ENCODE data around the gene CCR8. TPM values are rescaled to one million over a fixed set of nuclear protein-coding genes. Genes with fewer than 3 reads are reported as not detected.

CCR8 gene
- total RNA-seq, 4 donors from 2014 or later: not detected

DNA sequence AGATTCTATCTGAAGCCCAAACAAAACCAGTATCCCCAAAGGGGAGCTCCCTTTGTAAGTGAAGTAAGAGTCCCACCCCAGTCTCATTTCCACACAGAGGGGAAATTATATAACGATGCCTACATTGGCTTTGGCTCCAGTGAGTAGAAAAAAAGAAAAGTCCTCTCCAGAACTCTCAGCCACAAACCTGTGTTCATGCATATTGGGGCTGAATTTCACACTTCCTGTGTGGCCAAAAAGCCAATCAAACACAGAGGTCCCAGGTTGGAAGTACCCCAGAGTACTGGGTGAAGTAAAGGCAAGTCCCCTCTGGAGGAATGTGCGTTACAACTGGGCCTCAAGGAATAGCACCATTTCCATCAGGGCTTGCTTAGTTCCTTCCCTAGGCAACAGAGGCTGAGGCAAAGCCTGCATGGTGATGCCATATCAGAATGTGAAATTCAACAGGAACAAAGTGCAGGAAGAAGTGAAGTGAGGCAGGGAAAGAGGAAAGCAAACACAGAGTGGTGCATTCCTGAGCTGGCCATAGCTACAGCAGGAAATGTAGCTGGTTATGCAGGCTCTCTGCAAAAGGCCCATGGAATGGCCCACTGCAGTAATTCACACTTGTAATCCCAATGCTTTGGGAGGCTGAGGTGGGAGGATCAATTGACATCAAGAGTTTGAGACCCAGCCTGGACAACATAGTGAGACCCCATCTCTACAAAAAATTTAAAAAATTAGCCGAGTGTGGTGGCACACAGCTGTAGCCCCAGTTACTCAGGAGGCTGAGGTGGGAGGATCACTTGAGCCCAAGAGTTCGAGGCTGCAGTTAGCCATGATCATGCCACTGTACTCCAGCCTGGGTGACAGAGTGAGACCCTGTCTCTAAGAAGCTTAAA is 33.1 kb upstream of the CCR8 start:
- DNase-seq (ENCODE audit: low spot score in 2 of 2): no peak
- H3K4me3 ChIP-seq (ENCODE audit: low read depth, poor library complexity, severe bottlenecking): no peak overlapping the region
- 88 to 92% methylated on average over 4 of the region's 4 CpGs for WGBS, 2 donors
- no peak for TF ChIP-seq POLR2A (IDR thresholded peaks at IDR 0.05)
- TF ChIP-seq, protein P1, sequence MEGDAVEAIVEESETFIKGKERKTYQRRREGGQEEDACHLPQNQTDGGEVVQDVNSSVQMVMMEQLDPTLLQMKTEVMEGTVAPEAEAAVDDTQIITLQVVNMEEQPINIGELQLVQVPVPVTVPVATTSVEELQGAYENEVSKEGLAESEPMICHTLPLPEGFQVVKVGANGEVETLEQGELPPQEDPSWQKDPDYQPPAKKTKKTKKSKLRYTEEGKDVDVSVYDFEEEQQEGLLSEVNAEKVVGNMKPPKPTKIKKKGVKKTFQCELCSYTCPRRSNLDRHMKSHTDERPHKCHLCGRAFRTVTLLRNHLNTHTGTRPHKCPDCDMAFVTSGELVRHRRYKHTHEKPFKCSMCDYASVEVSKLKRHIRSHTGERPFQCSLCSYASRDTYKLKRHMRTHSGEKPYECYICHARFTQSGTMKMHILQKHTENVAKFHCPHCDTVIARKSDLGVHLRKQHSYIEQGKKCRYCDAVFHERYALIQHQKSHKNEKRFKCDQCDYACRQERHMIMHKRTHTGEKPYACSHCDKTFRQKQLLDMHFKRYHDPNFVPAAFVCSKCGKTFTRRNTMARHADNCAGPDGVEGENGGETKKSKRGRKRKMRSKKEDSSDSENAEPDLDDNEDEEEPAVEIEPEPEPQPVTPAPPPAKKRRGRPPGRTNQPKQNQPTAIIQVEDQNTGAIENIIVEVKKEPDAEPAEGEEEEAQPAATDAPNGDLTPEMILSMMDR (IDR thresholded peaks at IDR 0.05): no peak
- intact Hi-C loops (cut with DNase I; ENCODE audit: low total_unique reads): no loop called here

DNA sequence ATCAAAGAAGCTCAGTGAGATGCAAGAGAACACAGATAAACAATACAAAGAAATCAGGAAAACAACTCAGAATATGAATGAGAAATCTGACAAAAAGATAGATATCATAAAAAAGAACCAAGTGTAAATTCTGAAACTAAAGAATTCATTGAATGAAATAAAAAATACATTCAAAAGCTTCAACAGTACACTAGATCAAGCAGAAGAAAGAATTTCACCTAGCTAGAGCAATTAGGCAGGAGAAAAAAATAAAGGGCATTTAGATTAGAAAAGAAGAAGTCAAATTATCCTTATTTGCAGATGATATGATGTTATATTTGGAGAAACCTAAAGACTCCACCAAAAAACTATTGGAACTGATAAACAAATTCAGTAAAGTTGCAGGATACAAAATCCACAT is 30.2 kb upstream of the CCR8 start:
- intact Hi-C loops (cut with DNase I; ENCODE audit: low total_unique reads): no loop called here
- H3K4me3 ChIP-seq (ENCODE audit: low read depth, poor library complexity, severe bottlenecking): no peak overlapping the region
- TF ChIP-seq, protein P1 (IDR thresholded peaks at IDR 0.05): no peak
- TF ChIP-seq POLR2A (IDR thresholded peaks at IDR 0.05): no peak
- DNase-seq (ENCODE audit: low spot score in 2 of 2): no peak

DNA sequence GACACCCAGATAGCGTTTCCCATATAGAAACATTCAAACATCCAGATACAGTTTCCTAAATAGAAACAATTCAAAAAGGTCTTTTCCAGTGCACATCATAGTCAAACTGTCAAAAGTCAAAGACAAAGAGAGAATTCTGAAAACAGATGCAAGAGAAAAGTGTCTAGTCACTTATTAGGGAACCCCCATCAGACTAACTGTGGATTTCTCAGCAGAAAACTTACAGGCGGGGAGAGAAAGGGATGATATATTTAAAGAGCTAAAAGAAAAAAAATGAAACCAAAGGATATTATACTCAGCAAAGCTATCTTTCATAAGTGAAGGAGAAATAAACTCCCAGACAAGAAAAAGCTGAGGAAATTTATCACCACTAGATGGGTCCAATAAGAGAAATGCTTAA is 27.3 kb upstream of the CCR8 start:
- no peak overlapping the region for H3K4me3 ChIP-seq (ENCODE audit: low read depth, poor library complexity, severe bottlenecking)
- 90 to 95% methylated on average over 2 of the region's 2 CpGs for WGBS, 2 donors
- intact Hi-C loops (cut with DNase I; ENCODE audit: low total_unique reads): no loop called here
- no peak for DNase-seq (ENCODE audit: low spot score in 2 of 2)
- TF ChIP-seq, protein P1 (IDR thresholded peaks at IDR 0.05): no peak
- TF ChIP-seq POLR2A (IDR thresholded peaks at IDR 0.05): no peak

DNA sequence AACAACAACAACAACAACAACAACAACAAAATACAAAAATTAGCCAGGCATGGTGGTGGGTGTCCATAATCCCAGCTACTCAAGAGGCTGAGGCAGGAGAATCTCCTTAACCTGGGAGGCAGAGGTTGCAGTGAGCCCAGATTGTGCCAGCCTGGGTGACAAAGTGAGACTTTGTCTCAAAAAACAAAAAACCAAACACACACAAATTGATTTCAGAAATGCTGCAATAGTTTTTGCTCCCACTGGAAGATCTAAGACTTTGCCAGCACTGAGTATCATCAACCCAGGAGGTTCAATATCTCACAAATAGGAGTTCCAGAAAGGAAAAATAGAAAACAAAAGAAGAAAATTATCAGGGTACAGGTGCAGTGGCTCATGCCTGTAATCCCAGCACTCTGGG is 16.2 kb upstream of the CCR8 start:
- TF ChIP-seq, protein P1 (IDR thresholded peaks at IDR 0.05): no peak
- TF ChIP-seq POLR2A (IDR thresholded peaks at IDR 0.05): no peak
- intact Hi-C loops (cut with DNase I; ENCODE audit: low total_unique reads): no loop called here
- DNase-seq (ENCODE audit: low spot score in 2 of 2): no peak
- H3K4me3 ChIP-seq (ENCODE audit: low read depth, poor library complexity, severe bottlenecking): no peak overlapping the region

DNA sequence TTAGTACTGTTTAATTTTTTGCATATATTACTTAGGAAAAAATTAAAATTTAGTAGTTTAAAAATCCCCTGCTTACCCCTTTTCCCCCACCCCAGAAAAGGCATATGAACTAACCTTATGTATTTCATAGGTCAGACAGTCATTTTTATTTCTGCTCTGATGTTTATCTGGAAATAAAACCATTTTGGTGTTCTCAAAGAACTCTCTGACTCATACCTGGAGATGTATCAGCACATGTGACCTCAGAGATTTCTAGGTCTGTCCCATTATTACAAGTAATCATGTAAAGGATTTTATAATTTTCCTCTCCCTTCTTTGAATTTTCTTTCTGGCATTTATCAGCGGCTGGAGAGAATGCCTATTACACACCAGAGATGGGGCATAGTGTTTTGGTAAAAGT is 14.1 kb upstream of the CCR8 start:
- no peak for DNase-seq (ENCODE audit: low spot score in 2 of 2)
- H3K4me3 ChIP-seq (ENCODE audit: low read depth, poor library complexity, severe bottlenecking): no peak overlapping the region
- intact Hi-C loops (cut with DNase I; ENCODE audit: low total_unique reads): no loop called here
- TF ChIP-seq, protein P1 (IDR thresholded peaks at IDR 0.05): no peak
- TF ChIP-seq POLR2A (IDR thresholded peaks at IDR 0.05): no peak
- WGBS, 2 donors: 85 to 97% methylated on average over 1 of the region's 1 CpG
